HG03469 (cell line): ENCODE data around the gene MARCKS.

ENCODE experiments used
- ATAC-seq: cut with Tn5 transposase; IDR thresholded peaks from one replicate; pipeline ENCODE4 v1.9.1; 2021; ENCODE audit warnings: mild to moderate bottlenecking, moderate library complexity, moderate number of reproducible peaks; ENCODE audit not compliant: unreplicated experiment

Gene MARCKS

DNA sequence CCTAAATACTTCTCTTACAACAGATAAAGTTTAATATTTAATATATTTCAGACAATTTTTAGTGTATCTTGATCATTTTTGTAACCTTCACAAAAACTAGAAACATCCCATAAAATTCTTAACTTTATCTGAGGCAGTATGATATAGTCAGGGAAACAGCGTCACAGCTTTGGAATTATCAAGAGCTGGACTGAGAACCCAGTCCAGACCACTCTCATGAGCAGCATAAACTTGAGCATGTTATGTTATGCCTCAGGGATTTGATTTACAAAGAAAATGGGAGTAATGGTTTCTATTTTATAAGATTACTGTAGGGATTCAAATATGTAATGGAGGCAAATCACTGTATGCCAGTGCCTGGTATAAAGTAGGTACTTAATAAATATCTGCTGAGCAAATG, 8.3 kb upstream of the MARCKS start:
- ATAC-seq = no peak

DNA sequence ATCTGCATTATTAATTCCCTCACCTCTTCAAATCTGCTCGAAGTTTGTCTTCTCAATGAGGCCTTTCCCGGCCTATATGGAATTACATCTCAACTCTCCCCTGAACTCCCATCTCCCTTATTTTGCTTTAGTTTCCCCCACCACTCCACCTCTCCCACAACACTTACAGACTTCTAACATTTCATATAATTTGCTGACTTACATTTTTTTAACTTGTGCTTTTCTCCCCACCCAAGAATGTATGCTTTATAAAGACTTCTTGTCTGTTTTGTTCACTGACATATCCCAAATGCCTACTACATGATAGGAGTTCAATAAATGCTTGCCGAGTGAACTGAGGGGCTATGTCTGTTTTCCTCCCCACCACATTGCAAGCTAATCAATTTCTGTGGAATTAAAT, 3.9 kb upstream of the MARCKS start:
- no peak for ATAC-seq

DNA sequence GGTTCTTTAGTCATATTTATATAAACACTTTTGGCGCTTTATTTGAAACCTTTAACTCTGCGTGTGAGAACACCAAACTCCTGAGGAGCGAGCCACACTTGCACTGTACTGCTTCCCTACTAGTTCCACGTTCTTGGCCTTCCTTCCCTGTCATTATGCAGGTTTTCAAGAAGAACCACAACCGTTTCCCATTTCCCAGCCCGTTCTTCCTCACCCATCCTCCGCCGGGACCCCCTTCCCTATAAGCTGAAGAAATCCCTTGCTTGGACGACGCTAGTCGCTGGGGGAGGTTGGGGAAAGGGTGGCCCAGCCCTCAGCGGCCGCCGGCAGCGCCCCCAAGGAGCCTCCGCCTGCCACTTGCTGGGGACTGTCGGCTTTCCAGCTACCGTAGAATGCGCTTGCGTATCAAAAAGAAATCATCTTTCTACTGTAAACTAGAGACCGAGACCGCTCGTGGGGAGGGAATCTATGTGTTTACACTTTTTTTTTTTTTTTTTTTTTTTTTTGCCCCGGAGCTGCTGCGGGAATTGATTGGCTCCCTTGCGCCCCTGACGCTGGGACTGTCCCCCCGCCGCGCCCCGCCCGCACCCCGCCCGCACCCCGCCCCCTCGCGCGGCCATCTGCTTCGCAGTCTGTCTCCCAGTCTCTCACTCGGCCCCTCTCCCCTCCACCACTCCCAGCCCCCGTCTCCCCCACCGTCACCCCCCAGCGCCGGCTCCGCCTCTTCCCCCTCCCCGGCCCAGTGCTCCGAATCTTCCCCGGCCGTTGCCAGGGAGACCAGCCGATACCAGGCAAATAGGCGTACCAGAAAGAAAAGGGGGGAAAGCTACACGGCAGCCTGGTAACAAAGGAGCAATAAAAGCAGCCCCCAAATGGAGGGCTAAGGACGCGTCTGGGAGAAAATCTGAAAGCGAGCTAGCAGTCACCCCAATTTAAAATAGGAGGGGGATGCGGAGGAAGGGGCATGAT, 2.3 kb upstream of the MARCKS start:
- ATAC-seq = no peak

DNA sequence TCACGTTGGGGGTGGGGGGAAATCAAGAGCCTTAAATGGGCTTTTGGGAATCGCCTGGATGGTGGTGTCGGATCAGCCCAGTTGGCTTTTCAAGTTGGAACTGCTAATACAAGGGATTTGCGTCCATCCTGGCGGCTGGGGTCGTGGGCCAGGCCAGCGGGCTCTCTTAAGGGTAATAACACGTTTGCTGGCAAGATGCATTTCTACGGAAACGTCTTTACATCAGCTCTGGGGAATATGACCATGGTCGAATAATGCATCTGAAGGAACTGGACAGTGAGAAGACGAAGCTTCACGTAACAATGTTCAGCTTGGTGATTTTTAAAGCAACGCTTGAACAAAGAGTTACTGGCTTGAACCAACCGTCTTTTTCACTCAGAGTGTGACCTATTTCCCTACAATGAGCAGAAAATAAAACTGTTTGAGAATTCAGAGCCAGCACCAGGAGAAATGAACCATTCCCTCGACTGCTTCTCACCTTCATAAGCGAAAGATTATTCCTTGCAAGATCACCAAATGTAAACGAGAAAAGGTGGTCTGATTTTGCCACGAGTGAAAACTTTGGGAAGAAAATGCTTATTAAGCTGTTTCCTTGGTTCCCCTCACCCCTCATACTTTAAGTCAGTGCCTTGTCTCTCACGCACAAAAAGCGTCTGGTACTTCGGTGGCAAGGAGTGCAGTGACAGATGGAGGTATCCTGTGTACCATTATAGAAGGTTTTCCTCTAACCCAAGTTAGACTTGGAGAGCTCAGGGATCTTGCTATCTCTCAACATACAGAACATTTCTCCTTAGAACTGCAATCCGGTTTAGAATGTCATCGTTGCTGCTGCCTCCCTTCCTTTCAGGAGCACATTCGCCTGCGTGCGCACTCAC, 1.4 kb upstream of the MARCKS start:
- no peak for ATAC-seq

DNA sequence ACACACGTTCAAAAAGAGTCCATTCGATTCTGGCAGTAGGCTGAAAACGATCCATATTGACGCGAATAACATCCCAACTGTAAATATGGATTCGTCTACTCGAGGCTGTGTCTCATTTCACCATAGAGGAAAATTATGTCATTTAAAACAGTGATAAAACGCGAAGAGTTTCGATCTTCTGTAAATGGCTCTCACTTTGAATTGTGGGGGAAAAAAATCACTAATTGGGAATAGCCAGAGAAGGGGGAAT, 845 bp upstream of the MARCKS start:
- no peak for ATAC-seq

DNA sequence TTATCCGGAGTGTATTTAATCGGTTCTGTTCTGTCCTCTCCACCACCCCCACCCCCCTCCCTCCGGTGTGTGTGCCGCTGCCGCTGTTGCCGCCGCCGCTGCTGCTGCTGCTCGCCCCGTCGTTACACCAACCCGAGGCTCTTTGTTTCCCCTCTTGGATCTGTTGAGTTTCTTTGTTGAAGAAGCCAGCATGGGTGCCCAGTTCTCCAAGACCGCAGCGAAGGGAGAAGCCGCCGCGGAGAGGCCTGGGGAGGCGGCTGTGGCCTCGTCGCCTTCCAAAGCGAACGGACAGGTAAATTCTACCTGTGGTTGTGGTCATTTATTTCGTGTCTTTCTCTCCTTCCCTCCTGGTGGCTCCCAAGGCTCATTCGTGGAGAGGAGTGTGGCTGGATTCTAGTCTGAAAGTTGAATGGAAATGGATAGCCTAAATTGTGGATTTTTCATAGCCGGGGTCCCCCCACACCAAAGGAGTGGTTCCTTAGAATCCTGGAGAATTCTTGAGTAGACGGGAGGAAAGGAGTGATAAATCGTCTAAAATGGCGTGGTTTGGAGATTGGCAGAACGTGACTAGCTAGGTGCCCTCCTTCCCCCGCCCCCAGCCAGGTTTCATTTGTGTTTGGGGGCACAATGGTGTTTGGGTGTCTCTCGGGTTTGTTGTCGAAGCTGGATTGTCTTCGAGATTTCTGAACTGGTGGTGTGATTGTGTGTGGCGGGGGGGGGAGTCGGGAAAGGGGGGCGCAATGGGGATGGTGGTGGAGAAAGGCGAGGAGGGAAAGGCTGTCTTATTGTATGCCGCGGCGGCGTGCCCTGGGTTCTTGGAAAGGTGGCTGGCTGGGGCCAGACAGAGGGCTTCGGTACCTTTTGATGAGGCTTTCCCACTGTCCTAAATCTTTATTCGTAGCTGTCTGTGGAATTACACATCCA, 673 bp downstream of the MARCKS start:
- no peak for ATAC-seq

DNA sequence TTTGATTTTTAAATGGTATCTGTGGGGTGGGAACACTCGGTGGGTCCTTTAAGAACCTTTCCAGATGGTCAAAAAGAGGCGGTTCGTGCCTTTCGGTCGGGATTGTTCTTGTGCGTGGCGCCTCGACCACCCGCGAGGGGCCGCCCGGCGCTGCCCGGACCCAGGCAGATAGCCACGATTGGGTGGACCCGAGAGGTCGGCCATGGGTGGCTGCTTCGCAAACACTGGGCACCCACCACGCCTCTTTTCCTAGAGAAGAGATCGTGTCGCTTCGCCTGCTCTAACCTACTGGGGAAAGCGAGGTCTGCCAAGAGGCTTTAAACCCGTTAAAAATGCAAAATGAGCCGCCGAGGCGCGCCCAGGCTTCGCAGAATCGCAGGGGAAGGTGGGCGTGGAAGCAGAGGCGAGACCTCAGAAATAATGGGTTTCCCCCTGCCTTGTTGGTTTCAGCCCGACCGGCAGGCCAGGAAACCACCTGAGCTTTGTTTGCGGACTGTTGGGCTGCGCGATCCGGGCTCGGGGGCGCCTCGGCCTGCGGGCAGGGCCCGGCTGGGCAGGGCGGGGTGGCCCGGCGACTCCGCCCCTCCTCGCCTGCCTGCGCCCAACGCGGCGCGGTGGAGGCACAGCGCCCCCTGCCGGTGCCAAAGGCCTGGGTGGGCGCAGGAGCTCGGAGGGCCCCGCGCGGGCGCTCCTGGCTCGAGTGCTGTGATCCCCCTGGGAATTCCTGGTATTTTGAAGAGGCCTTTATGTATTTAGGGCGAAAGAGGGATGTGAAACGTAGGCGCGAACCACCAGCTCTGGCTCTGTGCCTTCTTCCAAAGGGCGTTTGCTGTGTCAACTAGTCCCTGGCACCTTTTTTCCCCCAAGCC, 1.6 kb downstream of the MARCKS start:
- ATAC-seq = peak; percentile 79

DNA sequence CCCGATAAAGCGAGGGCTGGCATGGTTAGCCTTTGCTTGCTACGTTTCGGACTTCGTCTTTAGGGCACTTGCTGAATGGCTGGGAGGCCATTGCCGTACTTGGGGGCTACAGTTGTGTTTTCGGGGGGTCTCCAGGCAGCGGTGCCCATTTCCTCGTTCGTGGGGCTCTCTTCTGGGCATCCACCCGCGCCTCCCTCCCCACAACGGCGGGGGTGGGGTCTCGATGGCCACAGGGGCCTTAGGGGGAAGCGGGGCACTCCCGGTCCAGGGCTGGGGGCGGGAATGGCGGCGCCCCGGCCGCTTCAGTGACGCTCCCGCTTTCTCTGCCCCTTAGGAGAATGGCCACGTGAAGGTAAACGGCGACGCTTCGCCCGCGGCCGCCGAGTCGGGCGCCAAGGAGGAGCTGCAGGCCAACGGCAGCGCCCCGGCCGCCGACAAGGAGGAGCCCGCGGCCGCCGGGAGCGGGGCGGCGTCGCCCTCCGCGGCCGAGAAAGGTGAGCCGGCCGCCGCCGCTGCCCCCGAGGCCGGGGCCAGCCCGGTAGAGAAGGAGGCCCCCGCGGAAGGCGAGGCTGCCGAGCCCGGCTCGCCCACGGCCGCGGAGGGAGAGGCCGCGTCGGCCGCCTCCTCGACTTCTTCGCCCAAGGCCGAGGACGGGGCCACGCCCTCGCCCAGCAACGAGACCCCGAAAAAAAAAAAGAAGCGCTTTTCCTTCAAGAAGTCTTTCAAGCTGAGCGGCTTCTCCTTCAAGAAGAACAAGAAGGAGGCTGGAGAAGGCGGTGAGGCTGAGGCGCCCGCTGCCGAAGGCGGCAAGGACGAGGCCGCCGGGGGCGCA, 2.4 kb downstream of the MARCKS start:
- no peak for ATAC-seq

DNA sequence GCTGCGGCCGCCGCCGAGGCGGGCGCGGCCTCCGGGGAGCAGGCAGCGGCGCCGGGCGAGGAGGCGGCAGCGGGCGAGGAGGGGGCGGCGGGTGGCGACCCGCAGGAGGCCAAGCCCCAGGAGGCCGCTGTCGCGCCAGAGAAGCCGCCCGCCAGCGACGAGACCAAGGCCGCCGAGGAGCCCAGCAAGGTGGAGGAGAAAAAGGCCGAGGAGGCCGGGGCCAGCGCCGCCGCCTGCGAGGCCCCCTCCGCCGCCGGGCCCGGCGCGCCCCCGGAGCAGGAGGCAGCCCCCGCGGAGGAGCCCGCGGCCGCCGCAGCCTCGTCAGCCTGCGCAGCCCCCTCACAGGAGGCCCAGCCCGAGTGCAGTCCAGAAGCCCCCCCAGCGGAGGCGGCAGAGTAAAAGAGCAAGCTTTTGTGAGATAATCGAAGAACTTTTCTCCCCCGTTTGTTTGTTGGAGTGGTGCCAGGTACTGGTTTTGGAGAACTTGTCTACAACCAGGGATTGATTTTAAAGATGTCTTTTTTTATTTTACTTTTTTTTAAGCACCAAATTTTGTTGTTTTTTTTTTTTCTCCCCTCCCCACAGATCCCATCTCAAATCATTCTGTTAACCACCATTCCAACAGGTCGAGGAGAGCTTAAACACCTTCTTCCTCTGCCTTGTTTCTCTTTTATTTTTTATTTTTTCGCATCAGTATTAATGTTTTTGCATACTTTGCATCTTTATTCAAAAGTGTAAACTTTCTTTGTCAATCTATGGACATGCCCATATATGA, 3.2 kb downstream of the MARCKS start:
- no peak for ATAC-seq

DNA sequence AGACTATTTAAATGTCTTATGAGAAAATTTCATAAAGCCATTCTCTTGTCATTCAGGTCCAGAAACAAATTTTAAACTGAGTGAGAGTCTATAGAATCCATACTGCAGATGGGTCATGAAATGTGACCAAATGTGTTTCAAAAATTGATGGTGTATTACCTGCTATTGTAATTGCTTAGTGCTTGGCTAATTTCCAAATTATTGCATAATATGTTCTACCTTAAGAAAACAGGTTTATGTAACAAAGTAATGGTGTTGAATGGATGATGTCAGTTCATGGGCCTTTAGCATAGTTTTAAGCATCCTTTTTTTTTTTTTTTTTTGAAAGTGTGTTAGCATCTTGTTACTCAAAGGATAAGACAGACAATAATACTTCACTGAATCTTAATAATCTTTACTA, 5.0 kb downstream of the MARCKS start:
- no peak for ATAC-seq

DNA sequence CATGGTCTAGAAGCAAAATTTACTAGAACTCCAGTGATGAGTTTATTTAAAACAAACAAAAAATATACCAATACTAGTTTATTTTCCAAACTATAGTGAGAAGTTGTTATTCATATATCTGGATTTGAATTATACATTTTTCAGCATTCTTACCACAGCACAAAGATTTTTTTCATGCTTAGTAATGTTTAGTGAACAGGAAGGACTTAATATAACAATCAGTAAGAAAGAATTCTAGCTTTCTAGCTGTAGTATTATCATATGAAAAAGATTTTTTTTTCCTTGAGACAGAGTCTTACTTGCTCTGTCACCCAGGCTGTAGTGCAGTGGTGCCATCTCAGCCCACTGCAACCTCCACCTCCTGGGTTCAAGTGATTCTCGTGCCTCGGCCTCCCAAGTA, 13.8 kb downstream of the MARCKS start:
- no peak for ATAC-seq

DNA sequence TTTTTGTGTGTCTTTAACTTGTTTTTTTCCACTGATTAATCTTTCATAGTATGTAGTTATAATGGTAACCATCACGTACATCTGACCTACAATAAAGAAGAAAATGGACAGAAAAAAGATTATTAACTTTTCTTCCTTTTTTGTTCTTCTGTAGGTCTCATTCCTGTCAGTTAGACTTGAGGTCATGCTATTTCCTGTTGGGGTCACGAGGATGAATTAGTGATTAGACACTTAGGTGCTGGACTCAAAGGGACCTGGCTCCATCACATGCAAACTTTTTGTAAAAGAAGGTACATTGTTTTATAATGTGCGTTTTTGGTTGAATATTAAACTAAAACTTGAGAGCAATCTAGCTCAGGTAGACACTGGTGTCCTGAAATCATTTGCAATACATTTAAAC, 14.8 kb downstream of the MARCKS start:
- ATAC-seq = no peak

DNA sequence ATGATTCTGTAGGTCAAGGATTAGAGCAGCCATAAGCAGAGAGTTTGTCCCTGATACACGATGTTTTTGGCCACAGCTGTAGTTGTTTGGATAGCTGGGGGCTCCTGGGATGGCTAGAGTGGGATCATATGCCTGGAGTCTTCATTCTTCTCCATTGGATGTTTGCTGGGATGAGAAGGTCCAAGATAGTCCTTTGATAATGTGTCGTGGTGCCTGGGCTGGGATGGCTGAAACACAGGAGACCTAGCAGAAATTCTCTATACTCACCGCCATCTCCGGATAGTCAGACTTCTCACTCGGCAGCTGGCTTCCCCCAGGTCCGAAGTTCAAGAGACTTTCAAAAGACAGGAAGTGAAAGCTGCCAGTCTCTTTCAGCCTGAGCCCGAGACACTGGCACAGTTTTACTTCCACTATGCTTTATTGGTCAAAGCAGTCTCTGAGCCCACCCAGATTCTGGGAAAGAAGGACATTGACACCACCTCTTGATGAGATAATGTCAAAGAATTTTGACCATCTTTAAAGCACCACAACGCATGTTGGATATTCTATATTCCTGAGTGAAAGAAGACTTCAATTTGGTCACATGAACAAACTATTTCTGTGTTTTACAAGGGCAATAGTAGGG, 16.0 kb downstream of the MARCKS start:
- ATAC-seq = peak; percentile 89

DNA sequence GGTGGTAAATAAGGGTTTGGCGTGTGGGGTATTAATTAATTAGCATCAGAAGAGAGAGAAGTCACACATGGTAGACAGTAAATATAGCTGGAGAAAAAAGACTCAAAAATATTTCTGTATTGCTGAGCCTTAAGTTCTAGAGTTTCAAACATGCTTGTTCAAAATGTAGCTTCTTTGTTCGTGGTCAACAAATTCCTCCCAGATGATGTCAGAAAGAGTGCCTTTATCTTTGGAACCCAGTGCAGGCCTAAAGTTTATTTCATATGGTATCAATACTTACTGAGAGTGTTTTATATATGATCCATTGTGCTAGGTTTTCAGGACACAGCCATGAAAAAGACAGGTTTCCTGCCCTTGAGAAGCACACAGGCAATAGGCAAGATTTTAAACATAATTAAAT, 18.3 kb downstream of the MARCKS start:
- ATAC-seq = no peak

DNA sequence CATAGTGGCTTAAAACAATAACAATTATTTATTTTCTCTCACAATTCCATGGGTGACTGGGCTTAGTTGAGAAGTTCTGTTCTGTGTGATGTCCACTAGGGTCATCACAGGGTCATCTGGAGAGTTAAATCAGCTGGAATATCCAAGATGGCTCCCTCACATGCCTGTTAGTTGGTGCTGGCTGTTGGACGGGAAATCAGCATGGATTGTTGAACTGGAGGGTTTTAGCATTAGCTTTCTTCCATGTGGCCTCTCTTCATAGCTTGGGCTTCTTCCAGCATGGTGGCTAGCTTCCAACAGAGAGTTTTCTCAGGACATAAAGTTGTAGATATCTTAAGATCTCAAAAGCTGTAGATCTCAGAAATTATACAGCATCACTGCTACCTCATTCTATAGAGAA, 19.6 kb downstream of the MARCKS start:
- ATAC-seq = no peak

DNA sequence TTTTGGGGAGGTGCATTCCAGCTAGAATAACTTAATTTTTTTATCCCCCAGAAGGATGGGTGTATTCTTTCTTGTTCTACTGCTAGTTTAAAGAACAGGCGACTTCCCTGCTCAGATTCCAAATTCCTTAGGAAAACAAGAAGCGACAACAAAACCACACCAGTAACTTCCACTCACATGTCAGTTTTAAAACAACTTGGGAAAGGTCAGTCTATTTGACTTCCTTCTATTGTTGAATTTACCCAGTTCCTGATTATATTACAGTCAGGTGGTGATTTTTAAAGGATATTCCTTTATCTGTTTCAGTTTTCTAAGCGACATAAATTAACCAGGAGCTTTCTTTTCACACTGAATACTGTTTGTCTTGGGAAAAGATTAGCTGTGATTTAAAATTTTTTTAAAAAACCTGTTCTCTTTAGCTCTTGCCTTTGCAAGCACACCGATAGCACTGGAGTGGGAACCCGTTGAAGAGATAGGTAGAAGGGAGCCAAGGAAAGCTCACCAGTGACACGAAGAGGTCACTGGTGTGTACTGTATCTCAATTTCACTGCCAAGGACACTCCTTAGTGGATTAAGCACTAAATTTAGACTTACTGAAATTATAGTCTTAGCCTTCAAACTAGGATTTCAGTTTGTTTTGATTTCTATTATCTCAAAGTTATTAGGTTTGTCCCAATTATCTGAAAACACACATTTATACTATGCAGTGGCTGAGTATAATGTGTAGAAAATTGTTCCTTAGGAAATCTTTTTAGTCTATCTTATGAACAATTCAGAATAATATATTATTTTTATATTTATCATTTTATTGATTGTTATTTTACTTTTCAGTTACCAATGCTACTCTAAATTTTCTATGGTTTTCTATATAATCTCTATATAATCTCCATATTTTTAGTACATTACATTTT, 22.3 kb downstream of the MARCKS start:
- ATAC-seq = peak; percentile 99

DNA sequence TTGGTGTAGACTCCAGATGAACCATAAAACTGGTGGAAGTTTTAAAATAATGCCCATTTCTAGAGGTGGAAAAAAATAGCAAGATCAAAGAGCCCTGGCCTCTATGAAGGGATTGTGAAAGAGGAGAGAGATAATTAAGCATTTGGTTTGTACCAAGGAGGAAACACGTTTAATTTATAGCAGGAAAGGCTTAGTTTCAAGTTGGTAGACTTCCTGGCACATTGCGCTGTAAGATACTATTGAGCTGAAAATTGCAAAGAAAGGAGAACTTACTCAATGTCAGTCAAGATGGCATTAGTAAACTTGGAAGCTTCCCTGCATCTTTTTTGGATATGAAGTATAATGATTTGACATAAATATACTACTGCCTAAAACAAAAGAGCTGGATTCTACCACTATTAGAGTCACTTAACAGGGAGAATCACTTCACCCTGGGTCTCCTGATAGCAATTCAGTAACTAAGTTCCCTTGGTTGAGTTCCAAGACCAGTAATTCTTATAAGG, 24.4 kb downstream of the MARCKS start:
- ATAC-seq = no peak
